AG09319 (cell line): ENCODE results near the gene C7.
"Not testable (repeated sequence)": the region's sequence is repeated elsewhere in the genome, so short reads cannot be mapped to it uniquely, and the experiment has no call there.

Experiments used
- DNase-seq: peaks from one replicate; pipeline ENCODE4 v3.0.0-alpha.2; 2010; ENCODE audit warnings: low read depth; ENCODE audit errors: extremely low read depth
- CTCF ChIP-seq: IDR thresholded peaks from 2 replicates; pipeline ENCODE4 v1.5.1; 2011; ENCODE audit warnings: low read depth, mild to moderate bottlenecking, inconsistent platforms, low read length, moderate library complexity

Gene C7

GRCh38 chr5:40875958-40876357 is 33.3 kb upstream of the C7 start:
- DNase-seq = no peak
- TF ChIP-seq CTCF = no peak

- no peak for TF ChIP-seq CTCF
- DNase-seq = no peak
These were observed 31.8 kb upstream of the C7 start for GRCh38 chr5:40877371-40877988.

GRCh38 chr5:40879163-40879942 is 29.9 kb upstream of the C7 start:
- peak; percentile 37 for TF ChIP-seq CTCF
- no peak for DNase-seq

- TF ChIP-seq CTCF = no peak
- no peak for DNase-seq
These were observed 27.0 kb upstream of the C7 start for GRCh38 chr5:40882291-40882690.

GRCh38 chr5:40883051-40883450 is 26.2 kb upstream of the C7 start:
- not testable (repeated sequence) for DNase-seq

GRCh38 chr5:40895440-40896425 is 13.6 kb upstream of the C7 start:
- not testable (repeated sequence) for DNase-seq

- no peak; the same call in none of the 2 replicates for TF ChIP-seq CTCF
These were observed 4.9 kb upstream of the C7 start for GRCh38 chr5:40904205-40904993.

More at GRCh38 chr5:40904205-40904993, 4.9 kb upstream of the C7 start:
- DNase-seq = peak; percentile 59
